Subcutaneous adipose tissue (tissue), 4 donors: ENCODE data around the gene MAGI2. TPM values are rescaled to one million over a fixed set of nuclear protein-coding genes. Genes with fewer than 3 reads are reported as not detected.

Experiments used
- total RNA-seq, 4 donors: library from RNA; depleted of rRNA; stranded (reverse); fragments of >200 nt; gene quantifications; one replicate each; pipeline ENCODE4 v1.1.0, GENCODE V29; 2016
- TF ChIP-seq, protein P1 (sequence below): fragments of 450-650 bp; IDR thresholded peaks from one replicate; pipeline ENCODE4 v1.5.1; 2016; ENCODE audit warnings: low read depth, mild to moderate bottlenecking, control low read depth, antibody characterized with exemption, moderate library complexity

The MAGI2 gene
- total RNA-seq, 4 donors from 2014 or later, result 13.7 to 22.9 (median 17.7) TPM

- TF ChIP-seq, protein P1, sequence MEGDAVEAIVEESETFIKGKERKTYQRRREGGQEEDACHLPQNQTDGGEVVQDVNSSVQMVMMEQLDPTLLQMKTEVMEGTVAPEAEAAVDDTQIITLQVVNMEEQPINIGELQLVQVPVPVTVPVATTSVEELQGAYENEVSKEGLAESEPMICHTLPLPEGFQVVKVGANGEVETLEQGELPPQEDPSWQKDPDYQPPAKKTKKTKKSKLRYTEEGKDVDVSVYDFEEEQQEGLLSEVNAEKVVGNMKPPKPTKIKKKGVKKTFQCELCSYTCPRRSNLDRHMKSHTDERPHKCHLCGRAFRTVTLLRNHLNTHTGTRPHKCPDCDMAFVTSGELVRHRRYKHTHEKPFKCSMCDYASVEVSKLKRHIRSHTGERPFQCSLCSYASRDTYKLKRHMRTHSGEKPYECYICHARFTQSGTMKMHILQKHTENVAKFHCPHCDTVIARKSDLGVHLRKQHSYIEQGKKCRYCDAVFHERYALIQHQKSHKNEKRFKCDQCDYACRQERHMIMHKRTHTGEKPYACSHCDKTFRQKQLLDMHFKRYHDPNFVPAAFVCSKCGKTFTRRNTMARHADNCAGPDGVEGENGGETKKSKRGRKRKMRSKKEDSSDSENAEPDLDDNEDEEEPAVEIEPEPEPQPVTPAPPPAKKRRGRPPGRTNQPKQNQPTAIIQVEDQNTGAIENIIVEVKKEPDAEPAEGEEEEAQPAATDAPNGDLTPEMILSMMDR, result no peak
Observed at GRCh38 chr7:79421751-79422150, 31.7 kb downstream of the MAGI2 start.

- TF ChIP-seq, protein P1, result no peak
Observed at GRCh38 chr7:79420464-79420863, 33.0 kb downstream of the MAGI2 start.

GRCh38 chr7:79414910-79415309 lies 38.6 kb downstream of the MAGI2 start:
- TF ChIP-seq, protein P1, result no peak

- TF ChIP-seq, protein P1, result no peak
Observed at GRCh38 chr7:79412915-79413314, 40.6 kb downstream of the MAGI2 start.

- TF ChIP-seq, protein P1, result no peak
Observed at GRCh38 chr7:79412438-79412837, 41.0 kb downstream of the MAGI2 start.

GRCh38 chr7:79410345-79410744 lies 43.1 kb downstream of the MAGI2 start:
- TF ChIP-seq, protein P1, result no peak

- TF ChIP-seq, protein P1, result no peak
Observed at GRCh38 chr7:79407351-79407750, 46.1 kb downstream of the MAGI2 start.

- TF ChIP-seq, protein P1, result no peak
Observed at GRCh38 chr7:79406371-79406770, 47.1 kb downstream of the MAGI2 start.
